H1 (cell line): ENCODE measurements around the gene NEO1. TPM values are rescaled to one million over a fixed set of nuclear protein-coding genes. Genes with fewer than 3 reads are reported as not detected.

ENCODE experiments used
- CTCF ChIA-PET: fragments of 300-600 bp; sonication (Branson Sonifier 250); formaldehyde crosslinking; loops from one replicate; lab custom pipeline; 2021; ENCODE audit not compliant: partially characterized antibody; lab: Charles Lee
- POLR2A ChIA-PET: fragments of 300-600 bp; sonication (Branson Sonifier 250); formaldehyde crosslinking; loops from one replicate; lab custom pipeline; 2021; ENCODE audit warnings: inconsistent platforms; ENCODE audit not compliant: partially characterized antibody; lab: Charles Lee
- DNase-seq, 2 experiments: peaks; one replicate each; pipeline versions ENCODE4 v3.0.0 to v3.0.0-alpha.2; 2010 to 2022; ENCODE audit warnings: low spot score in 2 of 2, low read depth in 1 of 2, mixed read lengths in 1 of 2
- FAIRE-seq: peaks from 2 replicates; lab custom pipeline; 2011; peaks lifted over from hg19 to GRCh38; lab: Jason Lieb, UNC
- H2AFZ ChIP-seq: 2 replicates; pipeline ENCODE4 v1.8.1; 2012; ENCODE audit warnings: low read length, inconsistent platforms
- H2AK5ac ChIP-seq: 2 replicates; pipeline ENCODE4 v1.6.1; 2013; ENCODE audit warnings: low read depth, low read length
- H2BK120ac ChIP-seq: replicated peaks from 2 replicates; pipeline ENCODE3; 2013; ENCODE audit warnings: low read depth, low read length, inconsistent platforms
- H2BK12ac ChIP-seq: 2 replicates; pipeline ENCODE4 v1.6.1; 2013; ENCODE audit warnings: low read depth, low read length
- H2BK15ac ChIP-seq: 2 replicates; pipeline ENCODE4 v1.6.1; 2013; ENCODE audit warnings: low read length
- H2BK20ac ChIP-seq: 2 replicates; pipeline ENCODE4 v1.6.1; 2013; ENCODE audit warnings: low read length
- H2BK5ac ChIP-seq: 2 replicates; pipeline ENCODE4 v1.6.1; 2013; ENCODE audit warnings: low read depth, low read length
- H3K14ac ChIP-seq: 2 replicates; pipeline ENCODE4 v1.6.1; 2013; ENCODE audit warnings: inconsistent platforms; ENCODE audit not compliant: insufficient read length
- H3K18ac ChIP-seq: 2 replicates; pipeline ENCODE4 v1.6.1; 2013; ENCODE audit warnings: low read length; ENCODE audit errors: extremely low read depth
- H3K23ac ChIP-seq: 2 replicates; pipeline ENCODE4 v1.6.1; 2013; ENCODE audit warnings: inconsistent platforms; ENCODE audit not compliant: insufficient read length
- H3K23me2 ChIP-seq: 2 replicates; pipeline ENCODE4 v1.6.1; 2013; ENCODE audit warnings: low read depth, low read length
- H3K27ac ChIP-seq: 2 replicates; pipeline ENCODE4 v1.6.1; 2011; ENCODE audit warnings: low read depth, low read length, inconsistent platforms
- H3K27me3 ChIP-seq, 4 experiments: replicated peaks in 1 of 4; 1 replicate in 1 of 4; 2 replicates in 3 of 4; pipeline versions ENCODE4 v1.6.1 to v1.8.1; 2011 to 2013; ENCODE audit warnings: low read length in 3 of 4, mild to moderate bottlenecking in 3 of 4, inconsistent platforms in 2 of 4, mixed read lengths in 2 of 4, moderate library complexity in 1 of 4; ENCODE audit not compliant: control insufficient read depth in 3 of 4, insufficient read depth in 3 of 4; ENCODE audit errors: extremely low read depth in 1 of 4
- H3K36me3 ChIP-seq, 4 experiments: 2 replicates each; pipeline versions ENCODE4 v1.6.1 to v1.8.1; 2011 to 2013; ENCODE audit warnings: mild to moderate bottlenecking in 4 of 4, low read length in 3 of 4, moderate library complexity in 2 of 4, control low read depth in 1 of 4, inconsistent platforms in 1 of 4; ENCODE audit not compliant: insufficient read depth in 4 of 4, control insufficient read depth in 2 of 4
- H3K4ac ChIP-seq: replicated peaks from 2 replicates; pipeline ENCODE3; 2013; ENCODE audit warnings: low read length, low read depth, mixed read lengths, inconsistent platforms; ENCODE audit not compliant: insufficient read length
- H3K4me1 ChIP-seq, 4 experiments: replicated peaks in 1 of 4; 1 replicate in 1 of 4; 2 replicates in 3 of 4; pipeline versions ENCODE4 v1.6.1 to v1.8.1; 2011 to 2013; ENCODE audit warnings: low read length in 3 of 4, inconsistent platforms in 2 of 4, mixed read lengths in 1 of 4; ENCODE audit not compliant: insufficient read depth in 4 of 4, control insufficient read depth in 3 of 4
- H3K4me2 ChIP-seq, 2 experiments: 2 replicates each; pipeline versions ENCODE4 v1.6.1 to v1.8.1; 2011 to 2013; ENCODE audit warnings: low read depth in 2 of 2, low read length in 2 of 2, control low read depth in 1 of 2, inconsistent platforms in 1 of 2, mild to moderate bottlenecking in 1 of 2; ENCODE audit not compliant: insufficient read depth in 1 of 2
- H3K4me3 ChIP-seq, 4 experiments: fragments of 200-600, 300-600 bp in 1 of 4; sonication (generic), shearing (Covaris generic), sonication (Bioruptor Twin) in 1 of 4; 2 replicates each; pipeline versions ENCODE4 v1.5.1 to v1.8.1; 2011 to 2016; ENCODE audit warnings: low read length in 4 of 4, low read depth in 3 of 4, control low read depth in 2 of 4, inconsistent platforms in 2 of 4, mild to moderate bottlenecking in 2 of 4, mixed read lengths in 1 of 4, moderate library complexity in 1 of 4; ENCODE audit not compliant: insufficient read depth in 2 of 4; ENCODE audit errors: extremely low read depth in 1 of 4
- H3K56ac ChIP-seq: replicated peaks from 2 replicates; pipeline ENCODE3; 2013; ENCODE audit warnings: low read depth, mild to moderate bottlenecking, mixed read lengths, low read length, inconsistent platforms; ENCODE audit not compliant: insufficient read length
- H3K79me1 ChIP-seq: 2 replicates; pipeline ENCODE4 v1.6.1; 2013; ENCODE audit warnings: low read depth, low read length, control low read depth
- H3K79me2 ChIP-seq, 2 experiments: 2 replicates each; pipeline versions ENCODE4 v1.6.1 to v1.8.1; 2012 to 2013; ENCODE audit warnings: low read length in 2 of 2, mild to moderate bottlenecking in 2 of 2, inconsistent platforms in 1 of 2; ENCODE audit not compliant: insufficient read depth in 2 of 2, control insufficient read depth in 1 of 2
- H3K9ac ChIP-seq, 4 experiments: replicated peaks in 1 of 4; 1 replicate in 1 of 4; 2 replicates in 3 of 4; pipeline versions ENCODE4 v1.6.1 to v1.8.1; 2011 to 2013; ENCODE audit warnings: low read depth in 3 of 4, low read length in 3 of 4, control low read depth in 2 of 4, mild to moderate bottlenecking in 2 of 4, moderate library complexity in 2 of 4, inconsistent platforms in 1 of 4; ENCODE audit errors: extremely low read depth in 1 of 4
- H3K9me3 ChIP-seq, 2 experiments: 2 replicates each; pipeline versions ENCODE4 v1.6.1 to v1.8.1; 2012 to 2013; ENCODE audit warnings: mild to moderate bottlenecking in 2 of 2, moderate library complexity in 2 of 2, control low read depth in 1 of 2, inconsistent platforms in 1 of 2, low read depth in 1 of 2, low read length in 1 of 2, mixed read lengths in 1 of 2; ENCODE audit not compliant: insufficient read depth in 2 of 2
- H4K20me1 ChIP-seq, 2 experiments: replicated peaks in 1 of 2; 2 replicates each; pipeline versions ENCODE3 to v1.8.1; 2011 to 2013; ENCODE audit warnings: inconsistent platforms in 2 of 2, low read length in 2 of 2, mild to moderate bottlenecking in 1 of 2; ENCODE audit not compliant: insufficient read depth in 2 of 2, control insufficient read depth in 1 of 2
- H4K5ac ChIP-seq: 2 replicates; pipeline ENCODE4 v1.6.1; 2013; ENCODE audit warnings: low read length, low read depth, mixed read lengths, inconsistent platforms; ENCODE audit not compliant: insufficient read length
- H4K8ac ChIP-seq: 2 replicates; pipeline ENCODE4 v1.8.0; 2013; ENCODE audit warnings: mild to moderate bottlenecking, moderate library complexity, low read length, inconsistent platforms; ENCODE audit not compliant: insufficient read depth; ENCODE audit errors: extremely low read depth
- H4K91ac ChIP-seq: replicated peaks from 2 replicates; pipeline ENCODE3; 2013; ENCODE audit warnings: low read length, mixed read lengths, inconsistent platforms; ENCODE audit not compliant: insufficient read length
- BCL11A ChIP-seq, 2 experiments: IDR thresholded peaks; one replicate each; pipeline ENCODE4 v1.6.1; 2011; ENCODE audit warnings: low read depth in 2 of 2, low read length in 2 of 2, mild to moderate bottlenecking in 2 of 2
- HDAC2 ChIP-seq, 2 experiments: fragments of 300-600 bp in 1 of 2; sonication (generic) in 1 of 2; IDR thresholded peaks; 2 replicates each; pipeline ENCODE4 v1.6.1; 2011 to 2012; ENCODE audit warnings: low read depth in 2 of 2, low read length in 2 of 2, mild to moderate bottlenecking in 2 of 2, moderate library complexity in 2 of 2, borderline replicate concordance in 1 of 2, inconsistent platforms in 1 of 2
- RAD21 ChIP-seq, 2 experiments: IDR thresholded peaks in 1 of 2; conservative IDR thresholded peaks in 1 of 2; 2 replicates each; pipeline ENCODE4 v1.6.1; 2011; ENCODE audit warnings: low read depth in 2 of 2, low read length in 2 of 2, improper control_type of control experiment in 1 of 2, inconsistent platforms in 1 of 2, mild to moderate bottlenecking in 1 of 2, moderate library complexity in 1 of 2
- SAP30 ChIP-seq: fragments of 300-600 bp; sonication (generic); IDR thresholded peaks from 2 replicates; pipeline ENCODE4 v1.7.1; 2012; ENCODE audit warnings: low read length, moderate library complexity, mild to moderate bottlenecking, inconsistent platforms; ENCODE audit not compliant: insufficient read depth, insufficient replicate concordance
- SIN3A ChIP-seq, 2 experiments: IDR thresholded peaks in 1 of 2; conservative IDR thresholded peaks in 1 of 2; 2 replicates each; pipeline ENCODE4 v1.6.1; 2011 to 2012; ENCODE audit warnings: low read length in 2 of 2, improper control_type of control experiment in 1 of 2, low read depth in 1 of 2, mild to moderate bottlenecking in 1 of 2
- SP1 ChIP-seq: IDR thresholded peaks from 2 replicates; pipeline ENCODE4 v1.6.1; 2011; ENCODE audit warnings: low read depth, low read length
- TCF12 ChIP-seq: IDR thresholded peaks from 2 replicates; pipeline ENCODE4 v1.6.1; 2011; ENCODE audit warnings: low read depth, mild to moderate bottlenecking, low read length
- TEAD4 ChIP-seq: IDR thresholded peaks from 2 replicates; pipeline ENCODE4 v1.6.1; 2012; ENCODE audit warnings: low read depth, low read length, inconsistent platforms, mixed read lengths
- WGBS, 2 experiments: shearing (Covaris generic) in 1 of 2; methylation state at CpG; one replicate each; pipeline versions ENCODE4 v1.1.6 to v1.1.7; 2013 to 2015; ENCODE audit warnings: low lambda C conversion rate in 2 of 2, mixed read lengths in 2 of 2, inconsistent platforms in 1 of 2, low coverage in 1 of 2, missing lambda C conversion rate in 1 of 2; ENCODE audit not compliant: insufficient replicate concordance in 2 of 2, insufficient coverage in 1 of 2, insufficient read length in 1 of 2; ENCODE audit errors: extremely low coverage in 1 of 2, missing lambda C conversion rate in 1 of 2; 5-methylcytosine and 5-hydroxymethylcytosine counted together
- polyA plus RNA-seq, 7 experiments: library from polyadenylated mRNA; depleted of rRNA in 3 of 7; stranded (reverse) in 5 of 7; unstranded in 2 of 7; fragments of >200 nt in 5 of 7; fragments of 200-250 nt in 2 of 7; gene quantifications; 1 replicate in 5 of 7; 2 replicates in 1 of 7; 4 replicates in 1 of 7; pipeline versions ENCODE4 v1.2.1 to v1.2.3, GENCODE V29; 2011 to 2013; ENCODE audit warnings: missing spikeins in 2 of 7, mixed read lengths in 2 of 7
- total RNA-seq: library from RNA; stranded (reverse); fragmentation: NEBNext Ultra II Directional; extraction: Animal tissue kit (Norgen Biotek cat#: 25700); gene quantifications from 2 replicates; pipeline ENCODE4 v1.2.1, GENCODE V29; 2021
- TF ChIP-seq, protein P1 (sequence below): IDR thresholded peaks from 2 replicates; pipeline ENCODE4 v1.6.1; 2012; ENCODE audit warnings: inconsistent platforms

Gene NEO1
- total and polyA plus RNA-seq, 2 of the 8 experiments (the other 6 are each of a cell fraction or from before 2014, with no cell fraction given) = 36.0 to 51.0 TPM

DNA sequence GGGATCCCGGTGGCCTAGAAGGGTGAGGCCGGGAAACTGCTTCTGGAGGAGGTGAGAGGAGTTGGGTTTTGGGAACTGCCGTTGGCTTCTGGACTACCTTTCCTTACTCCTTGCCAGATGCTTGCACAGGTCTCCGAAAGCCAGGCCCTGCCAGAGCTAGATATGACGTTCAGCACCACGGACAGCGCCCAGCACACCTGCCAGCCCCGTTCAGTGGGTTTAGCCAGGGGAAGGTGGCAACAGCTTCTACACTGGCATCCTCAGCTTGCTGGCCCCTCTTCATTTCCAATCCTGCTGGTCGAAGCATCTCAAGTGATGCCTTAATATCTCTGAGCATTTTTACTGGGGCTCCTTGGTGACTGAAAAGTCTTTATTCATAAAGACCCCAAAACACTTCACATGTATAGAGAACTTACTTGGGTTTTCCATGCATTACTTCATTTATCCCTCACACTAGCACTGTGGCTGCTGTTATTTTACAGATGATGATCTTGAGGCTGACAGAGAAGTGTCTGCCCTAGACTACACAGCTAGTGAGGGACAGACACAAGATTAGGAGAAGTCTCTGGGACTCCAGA is 294.6 kb downstream of the NEO1 start:
- TF ChIP-seq RAD21 (IDR thresholded peaks at IDR 0.05 in 1 of 2, conservative IDR thresholded peaks at IDR 0.05 in 1 of 2; ENCODE audit: low read depth in 2 of 2, low read length in 2 of 2) (peak in 1 of 2 experiments; percentile 26; a peak in 1 of 4 replicates), SP1 (no peak), HDAC2 (IDR thresholded peaks at IDR 0.05; ENCODE audit: borderline replicate concordance in 1 of 2, low read depth in 2 of 2, low read length in 2 of 2) (peak; percentile 41 to 67; a peak in 1 of 4 replicates), SIN3A (conservative IDR thresholded peaks at IDR 0.05 in 1 of 2, IDR thresholded peaks at IDR 0.05 in 1 of 2; ENCODE audit: low read depth in 1 of 2, low read length in 2 of 2) (peak; percentile 90 to 95), TEAD4 (0 out of 2 replicates have a peak, but pooled peaks have one; percentile 26), SAP30 (peak; percentile 90), TCF12 (peak; percentile 83; the same call in 1 of the 2 replicates), BCL11A (IDR thresholded peaks at IDR 0.05; ENCODE audit: low read depth in 2 of 2, low read length in 2 of 2) (no peak)
- TF ChIP-seq, protein P1, sequence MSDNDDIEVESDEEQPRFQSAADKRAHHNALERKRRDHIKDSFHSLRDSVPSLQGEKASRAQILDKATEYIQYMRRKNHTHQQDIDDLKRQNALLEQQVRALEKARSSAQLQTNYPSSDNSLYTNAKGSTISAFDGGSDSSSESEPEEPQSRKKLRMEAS = peak; percentile 68
- Histone ChIP-seq H3K4ac (no peak overlapping the region), H4K91ac (no peak overlapping the region), H4K8ac (no peak overlapping the region), H4K20me1 (peaks cover 18 to 37% of the 10 kb centered on the region in 2 experiments), H3K9ac (no peak overlapping the region), H2AK5ac (no peak overlapping the region), H3K79me1 (peaks cover 10% of the 10 kb centered on the region), H3K36me3 (peaks cover 0 to 9% (median 6%) of the 10 kb centered on the region in 4 experiments; a peak in 5 of 8 replicates), H2BK120ac (no peak overlapping the region), H2BK12ac (no peak overlapping the region), H3K23ac (no peak overlapping the region), H3K27me3 (no peaks in the 10 kb centered on the region), H3K18ac (no peak overlapping the region), H3K14ac (no peak overlapping the region), H3K56ac (no peak overlapping the region), H3K9me3 (peaks cover 0 to 3% of the 10 kb centered on the region in 2 experiments; a peak in 1 of 4 replicates), H2BK15ac (no peak overlapping the region), H3K4me1 (peaks cover 0 to 7% (median 3%) of the 10 kb centered on the region in 4 experiments; a peak in 6 of 7 replicates), H3K4me3 (no peak overlapping the region), H3K4me2 (no peak overlapping the region), H2BK5ac (no peak overlapping the region), H3K23me2 (no peaks in the 10 kb centered on the region), H3K27ac (no peak overlapping the region), H2AFZ (no peak overlapping the region), H4K5ac (no peak overlapping the region), H3K79me2 (peaks cover 0 to 65% of the 10 kb centered on the region in 2 experiments; a peak in 2 of 4 replicates), H2BK20ac (no peak overlapping the region)
- POLR2A ChIA-PET = no interaction called here
- CTCF ChIA-PET = interaction anchor here (1.7 to 2.4 kb wide), 2 partner anchors 15 to 20 kb away, joined by 4 to 10 read pairs; no protein-coding TSS in a partner anchor
- DNase-seq (peak; percentile 34 to 91), FAIRE-seq (no peak)
- WGBS, 2 experiments = 52% methylated on average over 9 of the region's 9 CpGs; no CpG with 5 or more reads in 1 of the 2 experiments
